ENCODE results near the gene PHLDB1. TPM values are rescaled to one million over a fixed set of nuclear protein-coding genes. Genes with fewer than 3 reads are reported as not detected.
"Not testable (repeated sequence)": the region's sequence is repeated elsewhere in the genome, so short reads cannot be mapped to it uniquely, and the experiment has no call there.

Gene PHLDB1
- total RNA-seq, 4 donors from 2014 or later: 299 to 365 (median 323) TPM

GRCh38 chr11:118572061-118572980 lies 35.1 kb upstream of the PHLDB1 start, which contains the start of gene ARCN1:
TSS of gene ARCN1 (plus strand) at chr11:118572409. CDS start at chr11:118572548, 139 bp downstream.
- Histone ChIP-seq H3K36me3 (no peaks in the 10 kb centered on the region), H3K27ac (peak within 1 kb of the TSS; percentile 92 to 99 (median 94)), H3K9me3 (no peaks in the 10 kb centered on the region), H3K4me3 (peak within 1 kb of the TSS; percentile 63 to 99 (median 86)), H3K27me3 (no peaks in the 10 kb centered on the region), H3K4me1 (peaks cover 0 to 53% (median 23%) of the 10 kb centered on the region in 4 donors)
- 0% methylated on average over 28 to 48 of the region's 55 CpGs for WGBS, 2 donors
- DNase-seq (ENCODE audit: low spot score in 2 of 2): peak; percentile 67 to 71
- TF ChIP-seq EP300 (IDR thresholded peaks at IDR 0.05): peak in 1 of 2 donors; percentile 85
- peak in 1 of 2 donors; percentile 66 for TF ChIP-seq POLR2A (IDR thresholded peaks at IDR 0.05)
- TF ChIP-seq CTCF (IDR thresholded peaks at IDR 0.05): peak in 1 of 5 experiments; percentile 5

GRCh38 chr11:118572981-118573550 lies 34.3 kb upstream of the PHLDB1 start:
- Histone ChIP-seq H3K27ac (peak overlapping the region; percentile 92 to 99 (median 94)), H3K4me1 (peaks cover 0 to 61% (median 23%) of the 10 kb centered on the region in 4 donors), H3K36me3 (no peaks in the 10 kb centered on the region), H3K27me3 (no peaks in the 10 kb centered on the region), H3K9me3 (no peaks in the 10 kb centered on the region), H3K4me3 (peak overlapping the region; percentile 63 to 99 (median 86))
- DNase-seq (ENCODE audit: low spot score in 2 of 2): no peak
- 0% methylated on average over 10 of the region's 10 CpGs for WGBS, 2 donors
- TF ChIP-seq POLR2A (IDR thresholded peaks at IDR 0.05): no peak
- TF ChIP-seq CTCF (IDR thresholded peaks at IDR 0.05): no peak
- no peak for TF ChIP-seq EP300 (IDR thresholded peaks at IDR 0.05)

- Histone ChIP-seq H3K4me1 (peaks cover 0 to 76% (median 27%) of the 10 kb centered on the region in 4 donors), H3K36me3 (no peaks in the 10 kb centered on the region), H3K9me3 (no peaks in the 10 kb centered on the region), H3K27me3 (no peaks in the 10 kb centered on the region), H3K4me3 (peak overlapping the region in 1 of 4 donors; percentile 63), H3K27ac (no peak overlapping the region)
- TF ChIP-seq POLR2A (IDR thresholded peaks at IDR 0.05) (no peak), EP300 (IDR thresholded peaks at IDR 0.05) (no peak), CTCF (IDR thresholded peaks at IDR 0.05) (no peak)
- no peak for DNase-seq (ENCODE audit: low spot score in 2 of 2)
- 71 to 77% methylated on average over 7 of the region's 7 CpGs for WGBS, 2 donors
These were observed 32.8 kb upstream of the PHLDB1 start for GRCh38 chr11:118574636-118575035.

GRCh38 chr11:118577995-118578394 lies 29.4 kb upstream of the PHLDB1 start:
- H3K9me3 ChIP-seq; DNase-seq (ENCODE audit: low spot score in 2 of 2); H3K4me3 ChIP-seq; H3K27ac ChIP-seq; H3K27me3 ChIP-seq: not testable (repeated sequence)
- H3K4me1 ChIP-seq: peaks cover 0 to 83% (median 25%) of the 10 kb centered on the region in 4 donors
- peaks cover 0 to 20% (median 6%) of the 10 kb centered on the region in 3 donors for H3K36me3 ChIP-seq

GRCh38 chr11:118581057-118581456 lies 26.4 kb upstream of the PHLDB1 start:
- no peak for DNase-seq (ENCODE audit: low spot score in 2 of 2)
- peaks cover 0 to 51% (median 7%) of the 10 kb centered on the region in 3 donors for H3K36me3 ChIP-seq
- H3K4me3 ChIP-seq: no peak overlapping the region
- H3K9me3 ChIP-seq: no peaks in the 10 kb centered on the region
- no peaks in the 10 kb centered on the region for H3K27me3 ChIP-seq
- whole genome bisulfite sequencing, 2 donors: 55 to 63% methylated on average over 6 of the region's 6 CpGs
- peaks cover 0 to 54% (median 4%) of the 10 kb centered on the region in 4 donors for H3K4me1 ChIP-seq
- TF ChIP-seq EP300 (IDR thresholded peaks at IDR 0.05): no peak
- no peak for TF ChIP-seq POLR2A (IDR thresholded peaks at IDR 0.05)
- no peak for TF ChIP-seq CTCF (IDR thresholded peaks at IDR 0.05)
- H3K27ac ChIP-seq: peak overlapping the region in 1 of 4 donors; percentile 29
